ENCODE results near the gene FAM117A. TPM values are rescaled to one million over a fixed set of nuclear protein-coding genes. Genes with fewer than 3 reads are reported as not detected.
"Not testable (repeated sequence)": the region's sequence is repeated elsewhere in the genome, so short reads cannot be mapped to it uniquely, and the experiment has no call there.

The FAM117A gene
- total RNA-seq, 4 donors from 2014 or later: 21.8 to 39.7 (median 26.4) TPM

DNA sequence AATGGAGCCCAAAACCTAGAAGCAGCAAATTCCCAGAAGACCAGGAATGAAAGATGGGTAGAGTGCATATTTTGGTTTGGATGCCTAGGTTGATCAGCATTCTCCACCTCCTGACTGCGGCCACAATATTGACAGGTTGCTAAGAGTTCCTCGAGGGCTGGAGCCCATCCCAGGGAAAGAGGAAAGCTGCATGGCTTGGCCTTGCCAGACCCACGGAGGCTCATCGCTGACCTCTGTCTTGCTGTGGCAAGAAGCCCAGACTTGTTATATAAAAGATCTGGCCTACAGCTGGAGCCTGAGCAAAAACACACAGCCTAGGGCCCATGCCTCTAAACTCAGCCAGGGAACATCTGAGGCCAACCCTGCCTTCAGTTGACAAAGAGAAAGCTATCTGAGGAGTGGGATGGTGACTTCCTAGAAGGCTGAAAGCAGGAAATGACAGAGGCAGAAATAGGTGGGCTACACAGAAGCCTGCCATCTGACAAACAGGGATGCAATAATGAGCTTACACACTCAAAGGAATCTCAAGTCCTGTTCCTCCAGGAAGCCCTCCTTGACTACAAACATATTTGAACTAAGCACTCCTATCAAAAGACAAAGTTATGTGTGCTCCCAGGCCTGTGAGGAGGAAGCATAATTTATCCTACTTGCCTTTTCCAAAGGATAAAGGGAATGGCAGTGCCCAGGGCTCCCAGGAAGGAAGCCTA lies 33.7 kb downstream of the FAM117A start:
- H3K4me3 ChIP-seq (ENCODE audit: low read depth, poor library complexity, severe bottlenecking): no peak overlapping the region
- WGBS, 2 donors: 10 to 12% methylated on average over 4 of the region's 4 CpGs
- DNase-seq (ENCODE audit: low spot score in 2 of 2): peak in 1 of 2 donors; percentile 42
- intact Hi-C loops (cut with DNase I; ENCODE audit: low total_unique reads): no loop called here
- TF ChIP-seq POLR2A (IDR thresholded peaks at IDR 0.05): no peak

DNA sequence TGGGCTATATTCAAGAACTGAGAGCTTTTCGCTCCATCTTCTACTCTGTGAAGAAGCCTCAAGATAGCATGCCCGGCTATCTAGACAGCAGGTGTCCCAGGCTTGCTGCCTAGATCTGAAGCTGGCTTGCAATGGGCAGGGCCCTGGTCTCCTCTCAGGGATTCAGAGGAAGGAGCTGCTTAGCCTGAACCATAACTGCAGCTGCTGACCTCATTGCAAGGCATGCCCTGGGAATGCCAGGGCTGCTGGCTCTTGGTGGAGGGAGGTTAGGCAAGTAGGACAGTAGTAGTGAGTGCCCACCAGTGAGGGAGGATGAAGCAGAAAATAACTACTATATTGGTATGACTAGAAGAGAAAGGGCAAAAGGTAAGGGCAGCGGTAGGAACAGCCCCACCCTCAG lies 34.9 kb downstream of the FAM117A start:
- 51 to 57% methylated on average over 3 of the region's 3 CpGs for WGBS, 2 donors
- intact Hi-C loops (cut with DNase I; ENCODE audit: low total_unique reads): no loop called here
- no peak for DNase-seq (ENCODE audit: low spot score in 2 of 2)
- TF ChIP-seq, protein P1, sequence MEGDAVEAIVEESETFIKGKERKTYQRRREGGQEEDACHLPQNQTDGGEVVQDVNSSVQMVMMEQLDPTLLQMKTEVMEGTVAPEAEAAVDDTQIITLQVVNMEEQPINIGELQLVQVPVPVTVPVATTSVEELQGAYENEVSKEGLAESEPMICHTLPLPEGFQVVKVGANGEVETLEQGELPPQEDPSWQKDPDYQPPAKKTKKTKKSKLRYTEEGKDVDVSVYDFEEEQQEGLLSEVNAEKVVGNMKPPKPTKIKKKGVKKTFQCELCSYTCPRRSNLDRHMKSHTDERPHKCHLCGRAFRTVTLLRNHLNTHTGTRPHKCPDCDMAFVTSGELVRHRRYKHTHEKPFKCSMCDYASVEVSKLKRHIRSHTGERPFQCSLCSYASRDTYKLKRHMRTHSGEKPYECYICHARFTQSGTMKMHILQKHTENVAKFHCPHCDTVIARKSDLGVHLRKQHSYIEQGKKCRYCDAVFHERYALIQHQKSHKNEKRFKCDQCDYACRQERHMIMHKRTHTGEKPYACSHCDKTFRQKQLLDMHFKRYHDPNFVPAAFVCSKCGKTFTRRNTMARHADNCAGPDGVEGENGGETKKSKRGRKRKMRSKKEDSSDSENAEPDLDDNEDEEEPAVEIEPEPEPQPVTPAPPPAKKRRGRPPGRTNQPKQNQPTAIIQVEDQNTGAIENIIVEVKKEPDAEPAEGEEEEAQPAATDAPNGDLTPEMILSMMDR (IDR thresholded peaks at IDR 0.05): no peak
- TF ChIP-seq POLR2A (IDR thresholded peaks at IDR 0.05): no peak
- no peak overlapping the region for H3K4me3 ChIP-seq (ENCODE audit: low read depth, poor library complexity, severe bottlenecking)

DNA sequence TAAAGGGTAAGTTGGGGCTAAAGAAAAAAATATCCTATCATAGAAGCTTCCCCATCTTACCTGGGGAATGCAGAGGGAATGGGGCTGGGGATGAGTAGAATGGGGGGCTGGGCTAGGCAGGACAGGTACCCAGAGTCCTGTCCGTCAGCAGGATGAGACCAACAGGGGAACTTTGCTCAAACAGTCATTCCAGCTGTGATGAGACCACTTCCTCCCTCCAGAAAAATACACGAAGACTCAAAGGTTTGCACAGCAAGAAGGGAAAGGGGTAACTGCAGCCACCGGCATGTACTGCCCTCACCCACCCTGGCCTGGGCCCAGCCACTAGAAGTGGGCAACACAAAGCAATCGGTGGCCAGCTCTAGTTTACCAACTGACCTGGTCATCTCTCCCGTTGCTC lies 35.5 kb downstream of the FAM117A start:
- TF ChIP-seq, protein P1 (IDR thresholded peaks at IDR 0.05): no peak
- TF ChIP-seq POLR2A (IDR thresholded peaks at IDR 0.05): no peak
- intact Hi-C loops (cut with DNase I; ENCODE audit: low total_unique reads): no loop called here
- WGBS, 2 donors: 76 to 81% methylated on average over 5 of the region's 5 CpGs
- no peak for DNase-seq (ENCODE audit: low spot score in 2 of 2)
- H3K4me3 ChIP-seq (ENCODE audit: low read depth, poor library complexity, severe bottlenecking): no peak overlapping the region

DNA sequence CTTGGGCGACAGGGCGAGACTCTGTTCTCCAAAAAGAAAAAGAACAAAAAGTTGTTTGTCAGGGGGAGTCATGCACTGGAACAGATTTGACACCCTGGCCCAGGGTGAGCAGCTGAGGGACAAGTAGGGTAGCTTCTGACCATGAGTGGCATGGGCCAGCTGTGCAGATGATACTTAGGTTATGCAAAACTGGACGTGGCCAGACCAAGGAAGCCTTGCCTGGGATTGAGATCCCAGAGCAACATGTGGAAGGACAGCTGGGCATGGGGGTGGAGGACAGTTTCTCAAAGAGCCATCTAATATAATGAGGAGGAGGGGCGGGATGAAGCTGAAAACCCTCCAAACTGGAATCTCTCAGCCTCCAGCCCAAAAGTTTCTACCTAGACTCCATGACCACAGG lies 36.6 kb downstream of the FAM117A start:
- intact Hi-C loops (cut with DNase I; ENCODE audit: low total_unique reads): no loop called here
- no peak overlapping the region for H3K4me3 ChIP-seq (ENCODE audit: low read depth, poor library complexity, severe bottlenecking)
- TF ChIP-seq POLR2A (IDR thresholded peaks at IDR 0.05): no peak
- TF ChIP-seq, protein P1 (IDR thresholded peaks at IDR 0.05): no peak
- no peak for DNase-seq (ENCODE audit: low spot score in 2 of 2)
- 88 to 90% methylated on average over 4 of the region's 4 CpGs for WGBS, 2 donors

DNA sequence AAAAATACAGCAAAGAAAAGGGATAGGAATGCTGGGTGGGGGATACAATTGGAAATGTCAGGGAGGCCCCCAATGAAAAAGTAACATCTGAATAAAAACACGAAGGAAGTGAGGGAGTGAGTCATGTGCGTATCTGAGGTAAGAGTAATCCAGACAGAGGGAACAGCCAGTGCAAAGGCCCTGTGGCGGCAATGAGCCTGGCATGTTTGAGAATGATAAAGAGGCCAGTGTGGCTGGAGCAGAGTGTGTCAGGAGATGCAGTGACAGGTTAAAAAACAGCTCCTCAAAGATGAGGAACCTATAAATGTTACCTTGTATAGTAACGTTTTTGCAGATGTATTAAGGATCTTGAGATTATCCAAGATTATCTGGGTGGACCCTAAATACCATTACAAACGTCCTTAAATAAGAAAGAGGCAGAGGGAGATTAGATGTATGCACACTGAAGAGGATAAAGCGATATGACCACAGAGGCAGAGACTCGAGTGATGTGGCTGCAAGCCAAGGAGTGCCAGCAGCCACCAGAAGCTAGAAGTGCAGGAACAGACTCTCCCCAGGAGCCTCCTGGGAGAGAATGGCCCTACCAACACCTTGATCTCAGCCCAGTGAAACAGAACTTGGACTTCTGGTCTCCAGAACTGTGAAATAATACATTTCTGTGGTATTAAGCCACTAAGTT lies 38.3 kb downstream of the FAM117A start:
- intact Hi-C loops (cut with DNase I; ENCODE audit: low total_unique reads): no loop called here
- no peak for DNase-seq (ENCODE audit: low spot score in 2 of 2)
- TF ChIP-seq, protein P1 (IDR thresholded peaks at IDR 0.05): no peak
- no peak for TF ChIP-seq POLR2A (IDR thresholded peaks at IDR 0.05)
- H3K4me3 ChIP-seq (ENCODE audit: low read depth, poor library complexity, severe bottlenecking): no peak overlapping the region
- 83 to 84% methylated on average over 7 of the region's 7 CpGs for WGBS, 2 donors

DNA sequence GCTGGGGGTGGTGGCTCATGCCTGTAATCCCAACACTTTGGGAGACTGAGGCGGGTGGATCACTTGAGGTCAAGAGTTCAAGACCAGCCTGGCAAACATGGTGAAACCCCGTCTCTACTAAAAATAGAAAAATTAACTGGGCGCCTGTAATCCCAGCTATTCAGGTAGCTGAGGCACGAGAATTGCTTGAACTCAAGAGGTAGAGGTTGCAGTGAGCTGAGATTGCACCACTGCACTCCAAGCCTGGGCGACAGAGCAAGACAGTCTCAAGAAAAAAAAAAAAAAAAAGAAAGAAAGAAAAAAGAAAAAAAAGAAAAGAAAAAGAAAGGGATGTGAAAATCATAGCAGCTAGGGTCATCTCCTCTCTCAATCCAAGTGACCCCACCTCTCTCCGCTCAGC lies 39.4 kb downstream of the FAM117A start:
- 89 to 91% methylated on average over 6 of the region's 6 CpGs for WGBS, 2 donors
- H3K4me3 ChIP-seq (ENCODE audit: low read depth, poor library complexity, severe bottlenecking); intact Hi-C loops (cut with DNase I; ENCODE audit: low total_unique reads); DNase-seq (ENCODE audit: low spot score in 2 of 2): not testable (repeated sequence)

Measured in lower leg skin (tissue), 4 donors.